ENCODE measurements around the gene RAPGEF6.
"Not testable (repeated sequence)": the region's sequence is repeated elsewhere in the genome, so short reads cannot be mapped to it uniquely, and the experiment has no call there.

RAPGEF6 gene

GRCh38 chr5:131640043-131640856 is 5.2 kb upstream of the RAPGEF6 start:
- no peak for DNase-seq

GRCh38 chr5:131639148-131639547 is 4.1 kb upstream of the RAPGEF6 start:
- no peak for DNase-seq

- DNase-seq: no peak
Observed at GRCh38 chr5:131637694-131638093, 2.7 kb upstream of the RAPGEF6 start.

DNA sequence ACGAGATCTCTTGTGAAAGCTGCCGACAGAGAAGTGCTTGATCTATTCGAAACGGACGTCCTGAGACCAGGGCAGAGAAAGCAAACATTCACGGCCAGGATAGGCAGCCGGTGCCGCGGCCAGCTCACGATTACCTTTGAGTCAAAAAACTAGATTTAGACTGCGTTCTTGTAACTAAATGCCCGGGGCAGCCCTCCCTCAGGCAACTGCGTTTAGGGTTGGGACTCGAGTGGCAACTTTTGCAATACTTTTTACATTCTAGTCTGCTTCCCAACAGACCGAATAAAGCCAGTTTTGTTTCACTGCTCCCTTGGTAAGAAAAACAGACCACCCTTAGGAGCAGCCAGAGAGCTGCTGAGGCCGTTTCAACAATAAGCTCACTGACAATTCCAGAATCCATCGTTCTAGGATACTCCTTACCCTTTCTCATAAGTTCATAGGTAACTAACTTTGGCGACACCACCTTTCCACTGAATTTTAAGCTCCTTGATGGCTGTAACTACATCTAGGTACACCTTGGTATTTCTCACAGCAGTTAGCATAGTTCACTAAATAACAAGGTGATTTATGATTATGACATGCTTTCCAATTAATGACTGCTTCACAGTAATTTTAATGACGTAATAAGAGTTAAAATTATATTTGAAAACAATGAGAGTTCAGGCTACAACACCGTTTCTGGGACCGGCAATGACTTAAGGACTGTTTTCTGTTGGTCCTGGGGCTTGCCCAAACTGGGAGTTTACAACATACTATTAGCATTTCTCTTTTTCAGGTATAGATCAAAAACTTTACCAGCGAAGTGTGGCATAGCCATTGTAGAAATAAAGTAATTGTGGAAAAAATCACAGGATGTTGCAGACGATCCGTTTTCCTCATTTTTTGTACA is 899 bp upstream of the RAPGEF6 start:
- no peak for DNase-seq

- peak; percentile 49 for DNase-seq
Observed at GRCh38 chr5:131634666-131634995, 398 bp downstream of the RAPGEF6 start.

DNA sequence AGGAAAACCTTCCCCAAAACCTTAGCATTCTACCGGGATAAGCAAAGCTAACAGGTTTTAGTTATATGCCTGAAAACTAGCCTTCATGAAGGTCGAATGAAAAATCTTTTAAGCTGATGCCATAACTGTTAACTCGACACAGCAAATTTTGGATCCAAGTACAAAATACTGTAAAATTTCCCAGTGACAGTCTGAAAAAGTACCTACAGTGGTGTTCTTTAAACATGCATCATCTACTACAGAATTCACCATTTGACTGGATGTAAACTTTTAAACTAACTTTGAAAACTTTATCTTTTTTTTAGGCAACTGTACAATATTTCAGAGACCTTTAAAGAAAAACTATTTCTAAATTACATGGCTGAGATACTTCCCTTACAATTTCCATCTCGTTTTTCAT is 791 bp downstream of the RAPGEF6 start:
- no peak for DNase-seq

GRCh38 chr5:131633830-131634229 is 1.2 kb downstream of the RAPGEF6 start:
- no peak for DNase-seq

DNA sequence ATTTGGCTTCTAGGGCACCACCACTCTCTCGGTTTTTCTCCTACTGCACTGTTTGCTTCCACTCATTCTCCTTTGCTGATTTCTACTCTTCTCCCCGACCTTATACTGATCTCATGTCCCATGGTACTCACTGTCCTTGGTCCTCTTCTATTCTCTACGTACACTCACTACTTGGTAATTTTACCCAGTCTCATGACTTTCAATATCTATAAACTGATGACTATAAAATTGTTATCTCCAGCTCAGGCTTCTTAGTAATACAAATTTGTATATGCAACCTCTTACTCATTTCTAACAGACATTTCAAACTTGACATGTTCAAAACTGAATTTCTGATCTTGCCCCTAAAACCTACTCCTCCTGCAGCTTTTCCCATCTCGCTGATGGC is 4.1 kb downstream of the RAPGEF6 start:
- DNase-seq: no peak

DNA sequence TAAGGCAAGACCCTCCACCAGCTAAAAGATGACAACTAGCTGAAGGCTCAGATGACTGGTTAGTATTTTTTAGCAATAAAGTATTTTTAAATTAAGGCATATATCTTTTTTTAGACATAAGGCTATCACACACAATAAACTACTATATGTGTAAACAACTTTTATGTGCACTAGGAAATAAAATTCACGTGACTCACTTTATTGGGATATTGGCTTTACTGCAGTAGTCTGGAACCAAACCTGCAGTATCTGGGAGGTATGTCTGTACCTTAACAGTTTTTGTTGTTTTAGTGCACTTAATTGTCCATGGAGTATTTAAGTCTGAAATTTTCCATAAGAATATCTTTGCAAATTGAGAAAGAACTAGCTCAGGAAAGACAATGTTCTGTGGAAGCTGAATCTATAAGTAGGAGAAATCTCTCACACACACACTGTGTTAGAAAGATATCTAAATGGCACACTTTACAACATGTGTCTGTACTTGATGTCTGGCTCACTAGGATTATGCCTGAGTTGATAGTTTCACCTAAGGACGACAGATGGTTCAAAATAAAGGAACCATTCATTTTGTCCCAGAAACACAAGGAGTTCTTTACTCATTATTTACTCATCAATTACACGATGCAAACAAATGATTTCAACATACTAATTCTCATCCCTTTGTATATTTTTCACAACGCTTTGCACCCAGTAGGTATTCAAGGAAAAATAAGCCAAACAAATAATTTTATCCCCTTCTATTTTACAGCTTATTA is 4.6 kb downstream of the RAPGEF6 start:
- no peak for DNase-seq

- peak; percentile 71 for DNase-seq
Observed at GRCh38 chr5:131628990-131629389, 6.0 kb downstream of the RAPGEF6 start.

DNA sequence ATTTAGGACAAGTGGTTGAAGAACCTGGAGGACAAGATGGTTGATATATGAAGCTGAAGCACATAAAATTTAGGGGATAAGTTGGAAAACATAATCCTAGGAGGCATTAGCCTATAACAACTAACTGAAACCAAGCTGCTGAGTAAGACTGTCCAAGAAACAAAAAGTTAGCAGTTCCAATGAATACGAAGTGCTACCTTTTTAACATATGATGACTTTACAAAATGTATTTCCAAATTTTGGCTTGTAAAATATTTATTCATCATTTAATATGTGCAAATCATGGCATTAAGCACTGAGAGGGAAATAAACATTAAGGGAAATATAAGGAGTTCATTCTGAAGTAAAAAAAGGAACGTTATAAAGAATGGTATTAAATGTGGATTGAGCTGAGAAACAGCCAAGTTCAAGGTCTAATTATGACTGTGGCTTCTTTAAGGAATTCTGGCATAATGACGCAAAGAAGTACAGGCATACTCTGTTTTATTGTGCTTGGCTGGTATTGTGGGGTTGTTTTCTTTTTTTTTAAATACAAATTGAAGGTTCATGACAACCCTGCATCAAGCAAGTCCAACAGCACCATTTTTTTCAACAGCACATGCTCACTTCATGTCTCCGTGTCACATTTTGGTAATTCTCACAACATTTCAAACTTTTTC is 7.7 kb downstream of the RAPGEF6 start:
- no peak for DNase-seq

- no peak for DNase-seq
Observed at GRCh38 chr5:131622633-131623032, 12.4 kb downstream of the RAPGEF6 start.

- DNase-seq: not testable (repeated sequence)
Observed at GRCh38 chr5:131621164-131621563, 13.9 kb downstream of the RAPGEF6 start.

DNA sequence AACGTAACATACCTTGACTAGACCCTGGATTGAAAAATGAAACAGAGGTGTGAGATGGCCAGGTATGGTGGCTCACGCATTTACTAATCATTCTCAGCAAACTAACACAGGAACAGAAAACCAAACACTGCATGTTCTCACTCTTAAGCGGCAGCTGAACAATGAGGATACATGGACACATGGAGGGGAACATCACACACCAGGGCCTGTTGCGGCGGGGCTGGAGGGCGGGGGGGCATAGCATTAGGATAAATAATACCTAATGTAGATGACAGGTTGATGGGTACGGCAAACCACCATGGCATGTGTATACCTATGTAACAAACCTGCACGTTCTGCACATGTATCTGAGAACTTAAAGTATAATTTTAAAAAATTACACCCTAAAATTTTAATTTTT is 15.9 kb downstream of the RAPGEF6 start:
- no peak for DNase-seq

- DNase-seq: no peak
Observed at GRCh38 chr5:131617140-131617822, 17.7 kb downstream of the RAPGEF6 start.

GRCh38 chr5:131615957-131616356 is 19.1 kb downstream of the RAPGEF6 start:
- no peak for DNase-seq

DNA sequence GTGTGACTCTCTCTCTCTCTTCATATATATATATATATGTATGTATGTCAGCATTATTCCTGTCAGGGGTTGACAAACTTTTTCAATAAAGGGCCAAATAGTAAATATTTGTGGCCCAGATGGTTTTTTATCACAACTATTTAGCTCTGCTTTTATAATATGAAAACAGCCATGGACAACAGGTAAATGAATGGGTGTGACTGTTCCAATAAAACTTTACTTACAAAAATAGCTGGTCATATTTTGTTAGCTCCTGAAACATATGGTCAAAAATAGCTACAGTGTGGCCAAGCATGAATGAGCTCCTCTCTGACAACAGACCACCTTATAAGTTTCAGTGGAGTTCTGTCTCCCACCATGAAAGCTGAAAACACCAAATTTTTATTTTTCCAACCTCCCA is 21.6 kb downstream of the RAPGEF6 start:
- no peak for DNase-seq

DNA sequence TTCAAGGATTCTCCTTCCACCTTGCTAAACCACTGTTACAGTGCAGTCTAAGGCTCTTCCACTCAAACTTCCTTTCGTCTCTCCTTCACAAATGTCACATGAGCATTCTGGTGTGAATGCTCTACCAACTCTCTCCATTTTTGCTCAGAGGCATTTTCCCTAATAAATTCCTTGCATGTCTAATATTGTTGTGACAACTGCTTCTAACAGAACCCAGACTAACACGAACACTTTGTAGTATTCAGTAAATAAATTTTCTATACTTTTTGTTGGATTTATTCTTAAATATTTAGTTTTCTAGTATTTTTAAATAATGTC is 24.0 kb downstream of the RAPGEF6 start:
- DNase-seq: no peak

DNA sequence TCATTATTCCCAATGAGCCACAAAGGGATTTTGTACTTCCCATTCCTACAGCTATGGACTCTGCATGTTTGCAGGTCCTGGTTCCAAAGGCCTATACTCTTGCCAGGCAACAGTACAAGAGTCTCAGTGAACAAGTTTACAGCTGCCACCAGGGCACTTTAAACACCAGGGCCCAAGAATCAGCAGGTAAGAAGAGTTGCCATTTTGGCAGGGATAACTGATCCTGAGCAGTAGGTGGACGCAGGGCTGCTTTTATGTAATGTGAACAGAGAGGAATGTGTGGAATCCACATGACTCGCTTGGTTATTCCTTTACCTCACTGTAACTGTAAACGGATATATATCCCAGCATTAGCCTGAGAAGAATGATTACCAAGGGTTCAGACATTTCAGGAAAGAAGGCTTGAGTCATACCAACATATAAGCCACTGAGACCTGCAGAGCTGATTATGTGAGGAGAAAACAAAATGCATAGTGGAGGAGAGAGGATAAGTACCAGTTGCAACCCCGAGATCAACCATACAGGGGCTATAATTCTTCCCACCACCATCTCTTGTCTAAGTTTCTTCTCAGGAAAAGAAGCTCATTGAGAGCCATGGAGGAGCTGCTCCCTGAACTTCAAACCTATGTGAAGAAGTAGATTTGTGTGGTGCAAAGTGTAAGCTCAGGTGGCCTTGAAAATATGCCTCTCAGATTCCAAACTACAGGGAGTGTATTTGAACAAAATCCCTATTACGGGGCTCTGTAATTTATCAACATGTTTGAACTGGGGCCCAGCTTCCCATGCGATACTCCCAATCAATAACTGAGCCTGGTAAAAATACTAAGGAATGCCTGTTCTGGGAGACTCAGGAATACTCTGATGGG is 24.6 kb downstream of the RAPGEF6 start:
- peak; percentile 83 for DNase-seq

DNA sequence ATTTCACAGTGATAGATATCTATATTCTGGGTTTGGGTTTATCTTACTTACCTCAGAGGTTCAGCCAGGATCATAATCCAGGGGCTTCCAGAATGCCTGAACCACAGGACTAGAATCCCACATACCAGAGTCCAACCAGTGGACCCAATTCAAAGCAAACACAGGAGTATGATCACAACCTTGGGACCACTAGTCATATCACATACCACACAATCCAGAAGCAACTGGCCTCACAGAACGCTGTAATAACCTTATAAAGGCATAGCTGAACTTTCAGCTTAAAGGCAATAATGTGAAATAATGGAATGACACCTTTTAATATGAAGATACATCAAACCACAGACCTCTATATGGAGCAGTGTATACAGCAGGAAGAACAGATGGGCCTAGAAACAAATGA is 25.3 kb downstream of the RAPGEF6 start:
- DNase-seq: peak; percentile 72

DNA sequence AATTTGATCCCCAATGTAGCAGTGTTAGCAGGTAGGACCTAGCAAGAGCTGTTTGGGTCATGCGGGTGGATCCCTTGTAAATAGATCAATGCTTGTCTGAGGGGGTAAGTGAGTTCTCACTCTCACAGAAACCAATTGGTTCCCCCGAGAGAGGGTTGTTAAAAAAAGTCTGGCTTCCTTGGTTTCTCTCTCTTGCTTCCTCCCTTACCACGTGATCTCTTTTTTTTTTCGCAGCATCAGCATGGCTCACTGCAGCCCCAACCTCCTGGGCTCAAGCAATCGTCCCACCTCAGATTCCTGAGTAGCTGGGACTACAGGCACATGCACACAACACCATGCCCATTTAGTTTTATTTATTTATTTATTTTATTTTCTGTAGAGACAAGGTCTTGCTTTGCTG is 26.4 kb downstream of the RAPGEF6 start:
- DNase-seq: no peak

Measured in fibroblast of skin of scalp (primary cell).